GM19463 (cell line): Measurements from ENCODE around the gene THRAP3.

Experiments
- ATAC-seq: cut with Tn5 transposase; IDR thresholded peaks from one replicate; pipeline ENCODE4 v1.9.1; 2021; ENCODE audit warnings: mild to moderate bottlenecking, moderate library complexity; ENCODE audit not compliant: unreplicated experiment

Gene THRAP3

DNA sequence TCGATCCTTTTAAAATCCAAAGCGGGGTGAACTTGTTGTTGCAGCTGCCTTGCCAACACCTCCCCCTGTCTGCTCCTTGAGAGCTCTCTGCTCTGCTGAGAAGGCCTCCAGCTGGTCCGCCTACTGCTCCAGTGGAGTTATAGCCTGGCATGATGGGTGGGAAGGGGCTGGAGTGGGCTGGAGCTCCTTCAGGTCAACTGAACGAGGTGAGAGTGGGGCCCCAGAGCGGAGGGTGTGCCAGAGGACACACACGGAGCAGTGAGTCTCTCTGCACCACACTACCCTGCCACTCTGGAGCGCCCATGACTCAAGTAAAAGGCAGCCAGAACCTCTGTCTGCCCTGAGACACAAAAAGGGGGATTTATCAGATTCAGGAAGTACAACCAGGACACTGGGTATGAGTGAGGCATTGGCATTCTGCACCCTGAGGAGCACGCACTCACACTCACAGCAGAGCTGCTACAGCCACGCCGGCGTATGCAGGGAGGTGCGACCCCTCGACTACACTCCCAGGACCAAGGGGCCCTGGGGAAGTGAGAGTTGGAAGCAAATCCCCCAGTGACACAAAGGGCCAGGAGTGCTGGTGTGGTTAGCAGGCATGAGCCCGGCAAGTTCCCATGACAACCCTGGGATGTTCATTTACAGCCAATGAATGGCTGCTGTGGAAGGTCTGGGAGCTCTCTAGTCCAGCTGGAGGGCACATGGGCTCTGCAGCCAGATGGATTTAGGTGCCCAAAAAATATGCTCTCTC is 127.2 kb downstream of the THRAP3 start:
- ATAC-seq: no peak

DNA sequence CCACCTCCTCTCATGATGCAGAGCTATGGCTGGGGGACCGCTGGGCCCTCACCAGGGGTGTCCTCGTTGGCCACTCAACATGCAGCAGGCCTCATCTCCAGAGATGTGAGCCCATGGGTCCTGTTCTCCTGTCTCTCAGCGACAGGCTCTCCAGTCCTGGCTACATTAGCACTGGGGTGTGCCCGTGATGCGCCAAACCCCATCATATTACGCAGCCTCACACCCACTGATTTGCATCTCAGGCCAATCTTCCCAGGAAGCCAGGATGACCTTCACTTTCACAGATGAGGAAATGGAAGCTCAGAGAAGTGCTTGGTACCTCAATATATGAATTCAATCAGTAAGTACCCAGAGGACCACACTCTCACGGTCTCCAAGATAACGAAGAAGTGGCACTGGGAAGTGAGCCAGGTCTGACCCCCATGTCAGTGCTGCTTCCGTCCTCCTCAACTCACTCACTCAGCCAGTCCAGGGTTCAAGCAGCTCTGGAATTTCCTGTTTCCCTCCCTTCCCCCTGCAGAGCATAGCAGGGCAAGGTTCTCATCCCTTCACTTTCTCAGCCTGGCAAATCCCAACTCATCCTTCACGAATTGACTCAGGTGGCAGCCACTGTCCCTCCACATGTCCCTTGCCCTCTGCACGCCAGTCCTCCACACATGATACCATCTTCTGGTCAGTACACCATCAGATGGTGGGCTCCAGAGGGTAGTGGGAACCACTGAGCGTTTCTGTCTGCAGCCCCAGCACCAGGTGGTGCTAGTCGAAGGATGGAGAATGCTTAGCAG is 128.1 kb downstream of the THRAP3 start:
- no peak for ATAC-seq

DNA sequence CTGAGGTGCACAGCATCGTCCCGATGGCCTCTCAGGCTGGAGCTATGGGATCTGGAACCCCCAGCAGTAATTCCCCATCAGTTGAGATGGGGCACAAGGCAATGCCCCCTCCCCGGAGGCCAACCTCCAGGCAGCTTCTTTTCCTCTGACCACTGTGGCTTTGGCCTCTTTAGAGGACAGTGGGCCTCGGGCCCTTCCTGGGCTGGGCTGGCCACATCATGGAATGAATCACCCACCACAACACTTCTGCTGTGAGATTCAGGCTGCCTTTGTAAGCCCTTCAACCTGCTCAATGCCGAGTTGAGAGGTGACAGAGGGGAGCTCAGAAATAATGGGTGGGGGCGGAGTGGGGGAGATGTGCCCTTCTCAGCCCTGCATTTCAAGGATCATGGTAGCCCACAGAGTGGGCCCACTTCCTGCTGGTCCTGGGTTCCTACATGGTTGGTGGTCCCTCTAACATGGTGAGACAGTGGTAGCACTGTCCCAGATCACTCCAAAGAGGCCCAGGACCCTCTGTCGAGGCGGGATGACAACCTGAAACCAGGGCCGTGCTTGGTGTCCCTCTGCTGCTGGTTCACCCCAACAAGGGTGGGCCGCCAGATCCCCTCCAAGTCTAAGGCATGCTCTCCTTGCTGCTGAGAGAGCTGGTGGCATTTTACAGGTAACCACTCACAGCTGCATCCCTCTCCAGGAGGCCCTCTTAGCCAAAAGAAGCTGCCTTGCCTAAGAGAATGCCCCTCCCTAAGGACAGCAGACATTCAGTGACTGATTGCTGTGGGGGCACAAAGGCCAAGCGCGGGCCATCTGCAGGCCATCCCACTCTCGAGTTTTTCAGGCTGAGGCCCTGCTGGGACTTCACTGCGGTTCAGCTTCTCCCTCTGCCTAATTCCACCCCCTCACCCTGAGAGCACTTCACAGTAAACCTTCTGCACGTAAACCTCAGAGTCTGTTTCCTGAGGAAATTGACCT is 129.0 kb downstream of the THRAP3 start:
- ATAC-seq: no peak

DNA sequence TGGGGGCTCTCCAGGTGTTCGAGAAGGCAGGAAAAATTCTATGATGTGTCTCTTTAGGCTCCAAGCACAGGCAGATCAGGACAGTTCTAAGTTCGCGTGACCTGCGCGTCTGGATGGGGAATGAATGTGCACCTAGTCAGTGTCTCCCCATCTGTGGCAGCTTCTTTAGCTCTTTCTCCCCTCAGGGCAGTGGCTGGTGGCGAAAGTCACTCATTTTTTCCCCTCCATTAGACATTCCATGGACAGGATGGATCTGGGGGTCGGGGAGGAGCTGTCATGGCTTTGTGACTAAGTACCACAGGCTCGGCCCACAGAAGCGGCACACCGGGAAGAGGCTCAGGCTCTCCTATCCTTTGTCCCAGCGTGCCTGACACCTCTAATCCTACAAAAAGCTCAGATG is 130.2 kb downstream of the THRAP3 start:
- no peak for ATAC-seq
